Gastroesophageal sphincter (tissue), 4 donors: Measurements from ENCODE around the gene SCN8A. TPM values are rescaled to one million over a fixed set of nuclear protein-coding genes. Genes with fewer than 3 reads are reported as not detected.

ENCODE experiments used
- ATAC-seq: fragments of 150-250 bp; one replicate; pipeline ENCODE4 v1.9.1; 2016; ENCODE audit warnings: mild to moderate bottlenecking, moderate library complexity
- H3K27ac ChIP-seq, 4 donors: fragments of 200-600 bp; sonication (generic) in 3 of 4; 1 replicate in 3 of 4; 2 replicates in 1 of 4; pipeline ENCODE4 v1.5.1; 2016 to 2019
- H3K27me3 ChIP-seq: fragments of 200-600 bp; sonication (generic); one replicate; pipeline ENCODE4 v1.5.1; 2019
- H3K36me3 ChIP-seq, 2 donors: fragments of 200-600 bp; sonication (generic); one replicate each; pipeline ENCODE4 v1.5.1; 2019; ENCODE audit warnings: control low read depth in 1 of 2
- H3K4me1 ChIP-seq, 3 donors: fragments of 200-600 bp; sonication (generic); 1 replicate in 2 of 3; 2 replicates in 1 of 3; pipeline ENCODE4 v1.5.1; 2016 to 2019; ENCODE audit warnings: control low read depth in 2 of 3
- H3K4me3 ChIP-seq, 2 donors: fragments of 200-600 bp; sonication (generic); one replicate each; pipeline ENCODE4 v1.5.1; 2019; ENCODE audit warnings: mild to moderate bottlenecking in 1 of 2, moderate library complexity in 1 of 2
- H3K9me3 ChIP-seq, 3 donors: fragments of 200-600 bp; sonication (generic); one replicate each; pipeline ENCODE4 v1.5.1; 2017 to 2019; ENCODE audit warnings: control low read depth in 2 of 3
- CTCF ChIP-seq, 4 experiments: fragments of 200-600 bp in 2 of 4; fragments of 450-650 bp in 2 of 4; sonication (generic) in 1 of 4; IDR thresholded peaks; one replicate each; pipeline ENCODE4 v1.5.1; 2017 to 2019; ENCODE audit warnings: antibody characterized with exemption in 4 of 4, mild to moderate bottlenecking in 2 of 4, moderate library complexity in 2 of 4
- EP300 ChIP-seq: sonication (generic); formaldehyde crosslinking; IDR thresholded peaks from one replicate; pipeline ENCODE4 v1.6.1; 2017; ENCODE audit warnings: antibody characterized with exemption, mild to moderate bottlenecking
- POLR2A ChIP-seq, 2 donors: fragments of 450-650 bp; IDR thresholded peaks; one replicate each; pipeline ENCODE4 v1.6.1; 2017; ENCODE audit warnings: antibody characterized with exemption in 2 of 2, mild to moderate bottlenecking in 2 of 2, moderate library complexity in 1 of 2
- POLR2AphosphoS5 ChIP-seq: sonication (generic); formaldehyde crosslinking; IDR thresholded peaks from one replicate; pipeline ENCODE4 v1.6.1; 2017; ENCODE audit warnings: antibody characterized with exemption
- WGBS, 2 donors: methylation state at CpG; one replicate each; pipeline ENCODE4 v1.1.5; 2018; ENCODE audit warnings: low coverage in 1 of 2; 5-methylcytosine and 5-hydroxymethylcytosine counted together
- total RNA-seq, 4 donors: library from RNA; depleted of rRNA; stranded (reverse); fragments of >200 nt; gene quantifications; one replicate each; pipeline ENCODE4 v1.1.0, GENCODE V29; 2016

The SCN8A gene
- total RNA-seq, 4 donors from 2014 or later: 0.47 to 1.2 (median 0.60) TPM

GRCh38 chr12:51809193-51809592 lies 218.2 kb downstream of the SCN8A start:
- H3K27me3 ChIP-seq: peaks cover 4% of the 10 kb centered on the region
- H3K4me3 ChIP-seq: no peak overlapping the region
- H3K9me3 ChIP-seq: no peaks in the 10 kb centered on the region
- no peak for TF ChIP-seq POLR2AphosphoS5
- TF ChIP-seq POLR2A (IDR thresholded peaks at IDR 0.05): no peak
- TF ChIP-seq EP300: no peak
- no peak for TF ChIP-seq CTCF (IDR thresholded peaks at IDR 0.05)
- no peak for ATAC-seq
- WGBS, 2 donors: 69 to 83% methylated on average over 3 of the region's 3 CpGs
- peaks cover 0 to 5% (median 0%) of the 10 kb centered on the region in 3 donors for H3K4me1 ChIP-seq
- H3K36me3 ChIP-seq: no peaks in the 10 kb centered on the region
- H3K27ac ChIP-seq: no peak overlapping the region

- H3K4me3 ChIP-seq: no peak overlapping the region
- H3K4me1 ChIP-seq: peaks cover 0 to 14% (median 0%) of the 10 kb centered on the region in 3 donors
- peaks cover 26% of the 10 kb centered on the region for H3K27me3 ChIP-seq
- no peaks in the 10 kb centered on the region for H3K9me3 ChIP-seq
- TF ChIP-seq POLR2A (IDR thresholded peaks at IDR 0.05) (no peak), CTCF (IDR thresholded peaks at IDR 0.05) (no peak), POLR2AphosphoS5 (no peak), EP300 (no peak)
- no peak for ATAC-seq
- no peaks in the 10 kb centered on the region for H3K36me3 ChIP-seq
- H3K27ac ChIP-seq: no peak overlapping the region
- 64 to 74% methylated on average over 6 to 13 of the region's 13 CpGs for WGBS, 2 donors
Measured at GRCh38 chr12:51811203-51812202, 220.5 kb downstream of the SCN8A start.

- 92 to 100% methylated on average over 2 to 3 of the region's 13 CpGs for WGBS, 2 donors
- no peak for ATAC-seq
Measured at GRCh38 chr12:51812871-51813270, 221.8 kb downstream of the SCN8A start.

GRCh38 chr12:51813931-51814310 lies 222.9 kb downstream of the SCN8A start:
- Histone ChIP-seq H3K27me3 (peaks cover 49% of the 10 kb centered on the region), H3K9me3 (no peaks in the 10 kb centered on the region), H3K36me3 (no peaks in the 10 kb centered on the region), H3K4me3 (peak overlapping the region; percentile 18 to 60), H3K4me1 (peaks cover 0 to 14% (median 0%) of the 10 kb centered on the region in 3 donors), H3K27ac (peak overlapping the region in 3 of 4 donors; percentile 73 to 82 (median 76))
- ATAC-seq: no peak
- WGBS, 2 donors: 42% methylated on average over 4 of the region's 34 CpGs; no CpG with 5 or more reads in 1 of the 2 donors
- TF ChIP-seq EP300 (no peak), POLR2AphosphoS5 (no peak), POLR2A (IDR thresholded peaks at IDR 0.05) (no peak), CTCF (IDR thresholded peaks at IDR 0.05) (no peak)

More at GRCh38 chr12:51812871-51813270, 221.8 kb downstream of the SCN8A start:
- Histone ChIP-seq H3K4me1 (peaks cover 0 to 14% (median 0%) of the 10 kb centered on the region in 3 donors), H3K27ac (no peak overlapping the region), H3K4me3 (no peak overlapping the region), H3K27me3 (peaks cover 39% of the 10 kb centered on the region), H3K36me3 (no peaks in the 10 kb centered on the region), H3K9me3 (no peaks in the 10 kb centered on the region)
- TF ChIP-seq POLR2A (IDR thresholded peaks at IDR 0.05): no peak
- TF ChIP-seq CTCF (IDR thresholded peaks at IDR 0.05): no peak
- TF ChIP-seq POLR2AphosphoS5: no peak
- TF ChIP-seq EP300: no peak
